ENCODE measurements around the gene IFI30.
A peak's percentile ranks its signal among the peaks of the same experiment; 100 is the strongest.
"Not testable (repeated sequence)": the region's sequence is repeated elsewhere in the genome, so short reads cannot be mapped to it uniquely, and the experiment has no call there.

Gene IFI30

DNA sequence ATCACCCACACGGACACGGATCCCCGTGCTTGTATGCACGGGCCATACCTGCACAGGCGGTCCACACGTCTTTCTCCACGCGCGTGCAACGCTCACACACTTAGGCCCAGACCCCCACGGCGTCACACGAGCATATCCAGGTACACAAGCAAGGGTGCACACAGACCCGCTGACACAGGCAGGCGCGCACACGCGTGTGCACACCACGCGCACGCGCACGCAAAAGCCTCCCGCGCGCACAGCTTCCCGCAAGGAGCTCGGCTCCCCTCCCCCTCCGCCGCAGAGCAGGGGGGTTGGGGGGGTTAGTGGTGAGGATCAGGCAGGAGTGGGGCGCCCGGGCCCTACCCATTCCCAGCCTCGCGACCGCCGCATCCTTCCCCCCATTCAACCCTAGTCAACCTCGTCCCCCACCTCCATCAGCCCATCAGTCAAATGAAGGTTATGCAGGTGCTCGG lies 29.8 kb downstream of the IFI30 start:
- DNase-seq: no peak

DNA sequence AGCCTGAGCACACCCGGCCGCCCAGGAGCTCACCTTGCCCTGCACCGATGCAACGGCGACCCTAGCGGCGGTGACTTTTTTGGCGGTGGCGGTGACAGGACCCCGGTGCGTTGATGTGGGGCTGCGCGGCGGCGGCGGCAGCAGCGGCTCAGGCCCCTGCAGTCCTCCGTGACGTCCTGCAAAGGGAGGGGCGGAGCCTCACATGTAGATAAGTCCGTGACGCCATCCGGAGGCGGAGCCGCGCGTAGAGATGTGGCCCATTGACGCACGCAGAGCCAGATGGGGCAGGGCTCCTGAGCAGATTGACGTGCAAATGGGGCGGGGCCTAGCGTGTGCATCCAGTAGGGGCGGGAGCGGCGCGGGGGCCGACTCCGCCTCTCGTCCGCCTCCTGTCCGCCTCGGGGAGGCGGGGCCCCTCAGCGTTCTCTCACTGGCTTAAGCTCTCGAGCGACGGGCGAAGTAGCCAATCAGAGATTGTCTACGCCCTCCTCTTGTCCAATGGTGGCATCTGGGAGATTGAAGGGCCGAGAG lies 30.3 kb downstream of the IFI30 start, which contains the start of gene RAB3A:
TSS of gene RAB3A (minus strand) at position 180 of the 531 bp plus-strand sequence. CDS start 1,302 bp downstream, outside the sequence.
- peak; percentile 99 for DNase-seq

DNA sequence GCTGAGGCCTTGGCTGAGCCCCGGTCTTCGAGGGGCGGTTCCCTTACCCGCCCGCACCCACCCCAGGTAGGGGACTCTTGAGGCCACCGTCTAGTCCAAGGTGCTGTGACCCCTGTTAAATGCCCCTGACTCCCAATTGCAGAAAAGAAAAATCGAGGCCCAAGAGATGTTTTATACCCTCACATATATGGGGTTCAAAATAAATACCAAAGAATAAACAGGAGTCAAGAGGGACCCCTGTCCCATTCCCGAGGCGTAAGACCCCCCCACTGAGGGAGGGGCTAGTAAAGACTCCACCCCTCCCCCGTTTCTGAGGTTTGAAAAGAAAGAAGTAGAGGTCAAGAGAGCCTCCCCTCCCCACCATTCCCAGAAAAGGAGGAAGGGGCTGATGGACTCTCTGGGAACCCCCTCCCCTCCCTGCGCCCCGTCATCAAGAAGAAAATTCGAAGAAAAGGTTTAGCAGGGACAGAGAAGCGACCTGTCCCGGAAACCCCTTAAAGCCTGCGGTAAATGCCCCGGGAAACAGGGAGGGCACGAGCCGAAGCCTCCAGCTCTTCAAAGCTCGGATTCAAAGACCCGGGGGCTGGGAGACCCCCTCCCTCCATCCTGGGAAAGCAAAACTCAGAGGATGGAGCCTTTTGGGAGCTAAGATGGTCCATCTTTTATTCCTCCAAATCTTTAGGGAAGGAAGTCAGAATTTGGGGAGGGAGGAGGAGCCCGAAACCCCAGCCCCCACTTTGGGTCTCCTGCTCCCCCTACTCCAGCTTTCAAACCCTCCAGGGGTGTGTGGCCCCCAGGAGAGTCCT lies 31.0 kb downstream of the IFI30 start:
- no peak for DNase-seq

DNA sequence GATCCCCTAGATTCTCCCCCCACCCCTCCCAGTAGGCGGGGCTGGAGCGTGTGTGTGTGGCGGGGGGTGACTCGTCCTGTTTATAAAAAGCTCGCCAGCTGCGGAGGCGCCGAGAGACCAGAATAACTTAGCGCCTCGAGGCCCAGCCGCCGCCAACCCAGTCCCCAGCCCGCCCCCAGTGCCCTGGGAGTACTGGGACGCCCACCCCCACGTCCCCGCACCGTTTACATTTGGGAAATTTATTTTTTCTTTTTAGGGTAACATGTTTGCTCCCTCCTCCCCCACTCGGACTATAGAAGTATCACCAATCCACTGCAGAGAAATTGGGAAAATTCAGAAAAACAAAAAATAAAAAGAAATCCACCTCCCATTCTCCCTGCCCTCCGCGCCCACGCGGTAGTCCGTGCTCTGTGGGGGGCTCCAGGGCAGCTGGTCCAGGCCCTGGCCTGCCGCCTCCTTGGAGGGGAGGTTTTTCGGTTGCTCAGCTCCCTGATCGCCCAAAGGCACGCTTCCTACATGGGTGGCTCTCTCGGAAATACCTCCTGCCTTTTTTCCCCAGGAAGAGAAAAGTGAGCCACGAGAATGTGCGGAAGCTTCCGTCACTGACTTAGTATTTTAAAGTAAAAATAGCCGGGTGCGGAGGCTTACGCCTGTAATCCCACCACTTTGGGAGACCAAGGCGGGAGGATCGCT lies 31.7 kb downstream of the IFI30 start:
- peak; percentile 30 for DNase-seq

DNA sequence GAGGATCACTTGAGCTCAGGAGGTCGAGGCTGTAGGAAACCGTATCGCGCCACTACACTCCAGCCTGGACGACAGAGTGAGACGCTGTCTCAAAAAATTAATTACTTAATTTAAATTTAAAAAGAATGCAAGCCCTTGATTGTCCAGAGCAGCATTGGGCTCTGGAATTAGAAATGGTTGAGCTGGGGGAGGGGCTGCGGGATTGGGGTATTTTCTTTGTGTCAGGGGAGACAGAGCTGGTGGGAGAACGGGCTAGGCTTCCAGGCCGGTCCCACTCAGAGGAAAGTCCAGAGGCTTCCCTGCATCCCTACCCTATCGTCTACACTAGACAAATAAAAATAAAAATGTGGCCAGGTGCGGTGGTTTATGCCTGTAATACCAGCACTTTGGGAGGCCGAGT lies 32.4 kb downstream of the IFI30 start:
- no peak for DNase-seq

DNA sequence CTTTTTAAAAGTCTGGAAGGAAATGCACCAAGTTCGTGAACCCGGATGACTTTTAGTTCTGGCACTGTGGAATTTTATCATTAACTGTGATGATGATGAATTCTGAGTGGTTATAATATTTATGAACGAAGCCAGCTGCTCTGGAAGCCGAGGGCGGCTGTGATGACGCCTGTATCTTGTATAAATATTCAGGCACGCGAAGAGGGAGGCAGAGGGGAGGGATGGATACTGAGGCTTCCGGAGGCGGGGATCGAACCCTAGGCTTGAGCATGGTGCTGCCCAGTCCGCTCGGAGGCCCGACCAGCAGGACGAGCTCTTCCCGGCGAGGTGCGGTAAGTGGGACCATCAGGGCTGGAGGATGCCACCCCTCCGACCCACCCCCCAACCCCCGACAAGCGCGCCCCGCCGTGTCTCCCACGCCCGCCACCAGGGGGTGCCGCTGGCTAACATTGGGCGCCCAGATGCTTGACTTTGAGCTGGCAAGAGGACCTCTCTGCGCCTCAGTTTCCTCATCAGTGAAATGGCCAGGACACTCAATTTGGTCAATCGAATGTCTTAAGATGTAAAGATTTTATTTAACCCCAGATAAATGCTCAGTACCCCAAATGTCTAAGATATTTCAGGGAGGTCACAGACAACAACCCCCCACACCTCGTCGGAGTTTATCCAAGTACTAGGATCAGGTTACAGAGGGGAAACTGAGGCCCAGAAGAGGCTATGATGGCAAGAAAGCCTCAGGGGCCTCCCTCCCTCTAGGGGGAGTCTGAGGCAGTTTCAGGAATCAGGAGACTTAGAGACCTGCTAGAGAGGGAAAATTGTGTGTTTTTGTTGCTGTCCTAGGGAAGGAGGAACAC lies 34.7 kb downstream of the IFI30 start:
- peak; percentile 49 for DNase-seq

DNA sequence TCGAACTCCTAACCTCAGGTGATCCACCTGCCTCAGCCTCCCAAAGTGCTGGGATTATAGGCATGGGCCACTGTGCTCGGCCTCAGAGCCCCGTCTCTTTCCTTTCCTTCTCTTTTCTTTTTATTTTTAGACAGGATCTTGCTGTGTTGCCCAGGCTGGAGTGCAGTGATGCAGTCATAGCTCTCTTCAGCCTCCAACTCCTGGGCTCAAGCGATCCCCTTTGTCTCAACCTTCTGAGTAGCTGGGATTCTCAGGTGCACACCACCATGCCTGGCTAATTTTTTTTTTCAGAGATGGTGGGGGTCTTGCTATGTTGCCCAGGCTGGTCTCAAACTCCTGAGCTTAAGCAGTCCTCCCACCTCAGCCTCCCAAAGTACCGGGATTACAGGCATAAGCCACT lies 36.3 kb downstream of the IFI30 start:
- not testable (repeated sequence) for DNase-seq

DNA sequence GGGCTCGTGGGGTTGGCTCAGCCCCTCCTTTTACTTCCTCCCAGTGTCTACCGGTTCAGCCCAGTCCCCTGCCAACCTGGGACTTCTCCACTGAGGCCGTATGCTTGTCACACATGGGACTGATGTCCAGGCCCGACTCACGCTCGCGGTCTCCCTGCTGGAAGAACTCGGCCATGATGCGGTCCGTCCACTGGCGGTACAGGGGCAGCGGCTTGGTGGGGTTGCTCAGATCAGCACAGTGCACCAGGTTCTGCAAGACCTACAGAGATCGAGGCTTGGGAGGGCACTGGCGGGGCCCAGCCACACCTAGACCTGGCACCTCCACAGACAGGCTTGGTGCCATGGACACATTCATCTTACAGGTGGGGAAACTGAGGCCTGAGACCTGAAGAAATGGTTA lies 38.1 kb downstream of the IFI30 start:
- no peak for DNase-seq

DNA sequence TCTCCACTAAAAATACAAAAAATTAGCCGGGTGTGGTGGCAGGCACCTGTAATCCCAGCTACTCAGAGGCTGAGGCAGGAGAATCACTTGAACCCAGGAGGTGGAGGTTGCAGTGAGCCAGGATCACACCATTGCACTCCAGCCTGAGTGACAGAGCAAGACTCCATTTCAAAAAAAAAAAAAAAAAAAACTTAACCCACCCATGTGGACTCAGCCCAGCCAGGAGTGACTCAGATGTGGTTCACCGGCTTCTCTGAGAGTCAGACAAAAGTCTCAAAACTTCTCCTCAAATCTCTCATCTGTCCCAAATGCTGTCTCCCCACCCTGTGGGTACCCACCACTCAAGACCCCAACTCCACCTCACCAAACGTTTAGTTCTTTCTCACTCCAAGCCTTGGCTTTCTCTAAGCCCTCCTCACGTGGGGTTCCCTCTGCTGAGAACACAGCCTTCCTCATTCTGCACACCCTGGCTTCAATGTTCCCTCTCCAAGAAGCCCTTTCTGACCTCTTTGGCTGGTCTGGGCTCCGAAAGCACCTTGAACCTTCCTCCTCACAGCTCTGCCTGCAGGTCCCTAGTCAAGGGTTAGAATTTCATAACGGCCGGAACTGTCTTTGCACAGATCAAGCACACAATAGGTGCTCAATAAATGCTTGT lies 41.3 kb downstream of the IFI30 start:
- DNase-seq: no peak

DNA sequence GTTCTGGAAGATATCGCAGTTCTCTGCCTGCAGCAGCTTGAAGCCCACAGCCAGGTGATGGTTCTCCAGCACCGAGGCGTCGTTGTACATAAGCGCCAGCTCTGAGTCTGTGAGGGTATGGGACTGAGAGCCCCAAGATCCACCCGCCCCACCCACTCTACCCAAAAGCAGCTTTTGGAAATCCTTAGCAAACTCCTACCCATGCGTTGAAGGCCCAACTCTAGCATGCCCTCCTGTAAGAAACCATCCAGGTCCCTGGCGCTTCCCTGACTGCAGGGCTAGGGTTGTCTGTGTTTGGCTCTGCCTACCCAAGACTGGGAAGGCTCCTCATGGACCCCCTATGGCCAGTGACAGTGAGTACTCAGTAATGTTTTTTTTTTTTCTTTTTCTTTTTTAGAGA lies 43.2 kb downstream of the IFI30 start:
- DNase-seq: no peak

DNA sequence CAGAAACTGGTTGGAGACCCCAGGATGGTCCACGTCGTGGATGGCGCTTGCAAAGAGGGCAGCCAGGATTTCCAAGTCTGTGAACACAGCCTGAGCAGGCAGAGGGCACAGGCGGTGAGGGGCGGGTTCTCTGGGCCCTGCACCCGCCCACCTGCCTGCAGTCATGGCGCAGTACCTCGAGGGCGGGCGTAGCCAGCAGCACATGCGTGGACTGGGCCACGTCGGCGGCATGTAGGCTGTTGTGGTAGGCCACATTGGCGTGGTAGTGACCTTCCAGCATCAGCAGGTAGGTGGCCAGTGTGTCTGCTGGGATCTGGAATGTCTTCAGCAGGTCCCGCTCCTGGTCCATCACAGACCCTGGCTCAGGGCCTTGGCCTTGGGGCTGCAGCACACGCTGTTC lies 44.5 kb downstream of the IFI30 start:
- DNase-seq: no peak

DNA sequence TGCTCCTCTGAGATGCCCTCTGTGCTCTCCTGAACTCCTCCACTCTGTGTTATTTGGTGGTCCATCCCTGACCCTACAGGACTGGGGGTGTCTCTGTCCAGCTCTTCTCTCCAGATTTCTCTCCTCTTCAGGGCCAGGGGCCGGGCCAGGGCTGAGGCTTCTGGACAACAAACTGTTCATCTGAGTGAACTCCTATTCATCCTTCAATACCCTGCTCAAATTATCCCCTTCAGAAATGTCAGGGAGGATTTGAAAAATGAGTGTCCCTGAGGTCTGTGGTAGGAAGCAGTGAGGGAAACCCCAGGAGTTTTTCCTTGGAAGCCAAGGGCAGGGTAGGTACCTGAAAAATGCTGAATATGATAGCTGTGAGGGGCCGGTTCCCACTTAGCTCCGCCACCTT lies 45.0 kb downstream of the IFI30 start:
- no peak for DNase-seq

DNA sequence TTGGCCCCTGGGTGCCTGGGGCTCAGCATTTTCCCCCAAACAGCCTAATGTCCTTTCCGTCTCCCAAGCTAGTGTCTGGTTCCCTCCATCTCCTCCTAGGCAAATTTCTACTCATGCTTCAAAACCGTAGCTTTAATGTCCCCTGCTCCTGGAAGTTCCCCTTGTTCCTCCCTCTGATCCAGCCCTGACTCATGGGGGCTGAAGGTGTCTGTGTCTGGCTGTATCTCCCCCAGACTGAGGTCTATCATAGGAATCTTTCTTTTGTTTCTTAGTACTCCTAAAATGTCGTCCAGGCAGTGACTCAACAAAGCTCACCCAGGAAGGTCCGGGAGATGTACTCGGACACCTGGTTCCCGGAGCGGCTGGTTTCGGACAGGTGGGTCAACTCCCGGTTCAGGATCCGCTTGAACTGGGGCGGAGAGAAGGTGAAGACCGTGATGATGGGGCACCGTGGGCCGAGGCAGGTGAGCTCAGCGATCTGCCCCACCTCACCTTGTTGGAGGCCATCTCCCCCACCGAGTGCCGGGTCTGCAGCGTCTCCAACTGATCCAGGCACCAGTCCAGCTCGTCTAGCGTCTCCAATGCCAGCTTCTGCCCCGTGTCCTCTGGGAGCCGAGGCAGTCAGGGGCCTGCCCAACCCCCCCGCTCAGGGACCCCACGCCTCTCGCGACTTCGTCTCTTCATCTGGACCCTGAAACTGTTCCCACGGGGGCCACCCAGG lies 46.5 kb downstream of the IFI30 start:
- DNase-seq: no peak

DNA sequence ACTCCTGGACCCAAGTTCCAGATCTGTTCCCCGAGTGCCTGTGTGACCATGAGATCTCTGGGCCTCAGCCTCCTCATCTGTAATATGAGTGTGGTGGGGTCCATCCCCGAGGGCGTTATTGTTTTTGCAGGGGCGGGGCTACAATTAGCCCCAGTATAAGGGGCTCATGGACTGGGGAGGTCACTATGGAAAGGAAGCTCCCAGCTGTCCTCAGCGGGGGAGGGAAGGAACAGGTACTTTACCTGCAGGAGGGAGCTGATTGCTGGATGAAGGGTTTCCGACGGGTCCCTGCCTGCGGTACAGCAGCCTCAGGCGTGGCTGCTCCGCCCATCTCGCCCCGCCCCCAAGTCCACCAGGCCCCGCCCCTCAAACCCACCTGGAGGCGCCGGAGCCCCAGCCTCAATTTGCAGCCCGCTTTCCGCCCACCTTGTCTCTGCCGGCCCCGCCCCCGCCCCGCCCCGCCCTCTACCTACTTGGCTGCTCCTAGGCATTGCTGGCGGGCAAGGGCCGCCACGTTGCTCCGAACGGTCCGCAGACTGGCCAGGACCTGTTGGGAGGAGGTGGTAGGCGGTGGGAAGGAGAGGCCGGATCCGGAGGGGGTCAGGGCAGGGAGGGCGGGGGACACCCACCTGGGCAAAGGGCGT lies 47.1 kb downstream of the IFI30 start:
- no peak for DNase-seq

DNA sequence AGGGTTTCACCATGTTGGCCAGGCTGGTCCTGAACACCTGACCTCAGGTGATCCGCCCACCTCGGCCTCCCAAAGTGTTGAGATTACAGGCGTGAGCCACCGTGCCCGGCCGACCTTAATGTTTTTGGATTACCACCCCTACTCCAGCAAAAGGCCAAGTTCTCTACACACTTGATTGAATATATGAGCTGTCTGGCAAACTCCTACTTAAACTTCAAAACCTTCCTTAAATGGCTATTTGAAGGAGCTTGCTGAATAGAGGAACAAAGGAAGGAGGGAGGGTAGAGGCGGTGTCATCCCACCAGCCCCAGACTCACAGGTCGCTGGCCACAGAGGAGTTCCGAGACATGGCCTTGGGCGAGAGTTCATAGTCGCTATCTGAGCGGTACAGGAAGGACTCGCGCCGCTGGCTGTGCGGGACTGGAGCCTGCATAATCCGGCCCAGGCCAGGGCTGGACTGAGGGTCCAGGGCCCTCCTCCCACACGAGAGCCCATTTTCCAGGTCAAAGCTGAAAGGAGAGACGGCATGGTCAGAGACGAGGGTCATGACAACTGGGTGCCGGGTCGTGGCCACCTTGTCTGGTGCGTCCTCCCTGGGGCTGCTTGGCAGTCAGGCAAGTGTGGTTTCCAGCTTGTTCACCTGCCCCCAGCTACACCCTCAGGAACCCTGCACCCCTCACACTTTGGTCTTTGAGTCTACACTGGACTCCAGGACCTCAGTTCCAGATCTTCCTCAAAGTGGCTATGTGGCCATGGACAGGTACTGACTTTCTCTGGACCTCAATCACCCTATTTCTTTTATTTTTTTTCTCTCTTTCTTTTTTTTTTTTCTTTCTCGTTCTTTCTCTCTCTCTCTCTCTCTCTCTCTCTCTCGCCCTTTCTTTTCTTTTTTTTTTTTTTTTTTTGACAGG lies 48.5 kb downstream of the IFI30 start:
- no peak for DNase-seq

DNA sequence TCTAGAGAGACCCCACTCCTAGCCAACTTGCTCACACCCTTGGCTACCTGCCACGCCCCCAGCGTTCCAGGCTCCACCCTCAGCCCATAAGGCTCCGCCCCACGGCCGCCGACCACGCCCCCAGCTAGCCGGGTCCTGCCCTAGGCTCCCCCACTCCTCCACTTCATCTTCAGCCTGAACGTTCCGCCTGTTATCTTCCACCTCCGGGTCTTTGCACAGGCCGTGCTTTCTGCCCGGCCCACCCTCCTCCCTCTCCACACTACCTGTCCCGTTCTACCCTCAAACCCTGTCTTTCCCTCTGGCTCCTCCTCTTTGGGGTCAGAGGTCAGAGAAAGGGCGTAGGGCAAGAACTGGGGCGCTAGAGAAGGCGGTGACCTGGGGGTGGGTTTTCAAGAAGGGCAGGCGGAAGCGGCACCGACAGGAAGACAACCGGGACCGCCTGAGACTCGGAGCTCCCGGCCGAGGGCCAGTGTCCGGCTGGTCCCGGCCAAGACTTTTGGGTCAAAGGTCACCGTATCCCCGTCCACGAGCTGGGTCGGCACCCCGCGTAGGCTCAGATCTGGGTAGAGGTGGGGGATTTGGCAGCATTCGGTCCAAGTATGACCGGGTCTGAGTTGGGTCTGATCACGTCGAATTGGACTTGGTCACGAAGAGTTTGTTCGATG lies 50.4 kb downstream of the IFI30 start:
- no peak for DNase-seq

DNA sequence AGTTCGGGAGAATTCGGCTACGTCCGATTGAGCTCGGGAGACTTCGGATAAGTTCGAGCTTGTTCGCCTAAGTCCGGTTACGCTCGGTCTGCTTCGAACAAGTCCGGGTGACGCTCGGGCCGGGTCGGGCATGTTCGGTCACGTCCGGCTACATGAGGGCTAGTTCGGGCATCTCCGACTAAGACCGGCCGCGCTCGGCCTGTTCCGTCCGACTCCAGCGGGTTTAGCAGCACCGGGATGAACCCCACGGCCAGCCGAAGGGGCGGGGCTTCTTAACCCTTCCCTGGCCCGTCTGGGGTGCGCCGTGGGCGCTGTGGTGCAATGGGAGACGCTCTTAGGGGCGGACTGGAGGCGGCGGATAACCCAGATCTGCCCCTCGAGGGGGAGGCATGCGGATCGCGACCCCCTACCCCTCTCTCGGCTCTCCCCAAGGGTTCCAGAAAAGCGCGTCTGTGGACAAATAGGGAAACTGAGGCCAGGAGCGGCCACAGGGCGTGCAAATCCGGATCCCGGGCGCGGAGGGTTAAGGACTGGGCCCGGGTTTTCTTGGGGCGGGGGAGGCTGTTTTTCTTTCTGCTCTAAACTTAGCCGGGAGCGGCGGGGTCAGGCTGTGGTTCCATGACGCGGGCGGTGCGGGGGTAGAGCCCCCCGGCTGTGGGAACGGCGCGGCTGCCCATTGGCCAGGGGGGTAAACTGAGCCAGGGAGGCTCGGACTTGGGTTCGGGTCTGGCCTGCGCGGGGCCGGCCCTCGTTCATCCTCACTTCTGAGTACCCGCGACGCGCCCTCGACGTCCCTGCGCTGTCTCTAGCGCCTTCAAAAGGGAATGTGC lies 51.1 kb downstream of the IFI30 start:
- DNase-seq: peak; percentile 62

DNA sequence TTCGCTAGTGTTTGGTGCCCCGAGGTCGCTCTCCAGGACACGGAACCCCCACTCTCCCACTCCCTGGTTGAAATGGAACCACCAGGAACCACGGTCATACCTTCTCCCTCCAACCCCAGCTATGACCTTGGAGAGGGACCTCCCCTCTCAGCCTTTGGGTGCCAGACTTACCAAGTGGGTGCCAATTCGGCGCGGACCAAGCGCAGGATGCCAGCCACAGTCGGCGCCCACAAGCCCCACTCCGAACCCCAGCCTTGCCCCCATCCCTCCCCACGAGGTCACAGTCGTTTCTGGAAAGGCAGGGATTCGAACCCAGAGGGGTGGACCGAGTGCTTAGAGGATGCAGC lies 51.7 kb downstream of the IFI30 start:
- DNase-seq: no peak
